HG03342 (cell line): ENCODE data around the gene CLEC4G.

Experiments used
- ATAC-seq: cut with Tn5 transposase; IDR thresholded peaks from one replicate; pipeline ENCODE4 v1.9.1; 2021; ENCODE audit warnings: mild to moderate bottlenecking, moderate library complexity; ENCODE audit not compliant: unreplicated experiment

CLEC4G gene

GRCh38 chr19:7729831-7730285 lies 2.1 kb downstream of the CLEC4G start:
- ATAC-seq, result no peak

- ATAC-seq, result no peak
Measured at GRCh38 chr19:7729211-7729610, 2.7 kb downstream of the CLEC4G start.

- ATAC-seq, result no peak
Measured at GRCh38 chr19:7725791-7726190, 6.1 kb downstream of the CLEC4G start.

GRCh38 chr19:7722231-7722651 lies 9.7 kb downstream of the CLEC4G start:
- no peak for ATAC-seq

- ATAC-seq, result no peak
Measured at GRCh38 chr19:7720351-7720750, 11.6 kb downstream of the CLEC4G start.

- no peak for ATAC-seq
Measured at GRCh38 chr19:7718668-7719067, 13.2 kb downstream of the CLEC4G start.

GRCh38 chr19:7716762-7717161 lies 15.1 kb downstream of the CLEC4G start:
- ATAC-seq, result no peak

GRCh38 chr19:7715671-7716070 lies 16.2 kb downstream of the CLEC4G start:
- no peak for ATAC-seq

GRCh38 chr19:7710616-7711015 lies 21.3 kb downstream of the CLEC4G start:
- ATAC-seq, result no peak

GRCh38 chr19:7709932-7710460 lies 21.9 kb downstream of the CLEC4G start:
- ATAC-seq, result no peak

- no peak for ATAC-seq
Measured at GRCh38 chr19:7706955-7707456, 24.9 kb downstream of the CLEC4G start.

GRCh38 chr19:7706188-7706954 lies 25.5 kb downstream of the CLEC4G start:
- ATAC-seq, result no peak

- no peak for ATAC-seq
Measured at GRCh38 chr19:7705387-7706187, 26.3 kb downstream of the CLEC4G start.

GRCh38 chr19:7704280-7705060 lies 27.4 kb downstream of the CLEC4G start:
- ATAC-seq, result no peak

- ATAC-seq, result no peak
Measured at GRCh38 chr19:7703332-7703731, 28.6 kb downstream of the CLEC4G start.

GRCh38 chr19:7701654-7702457 lies 30.1 kb downstream of the CLEC4G start, which contains the start of gene FCER2:
TSS of gene FCER2 (minus strand) at chr19:7702131. CDS start at chr19:7699760, 2,371 bp downstream.
- peak; percentile 48 for ATAC-seq

GRCh38 chr19:7701049-7701653 lies 30.8 kb downstream of the CLEC4G start:
- no peak for ATAC-seq

GRCh38 chr19:7699417-7700401 lies 32.2 kb downstream of the CLEC4G start:
- ATAC-seq, result no peak
